HT-29 (cell line): ENCODE results near the gene SH2D6. TPM values are rescaled to one million over a fixed set of nuclear protein-coding genes. Genes with fewer than 3 reads are reported as not detected.
A peak's percentile ranks its signal among the peaks of the same experiment; 100 is the strongest.
"Not testable (repeated sequence)": the region's sequence is repeated elsewhere in the genome, so short reads cannot be mapped to it uniquely, and the experiment has no call there.

ENCODE experiments used
- DNase-seq: peaks from one replicate; pipeline ENCODE4 v3.0.0-alpha.2; 2015; ENCODE audit warnings: low spot score
- total RNA-seq: library from RNA; depleted of rRNA; stranded (reverse); fragments of >200 nt; shearing (Covaris generic); gene quantifications from 2 replicates; pipeline ENCODE4 v1.2.3, GENCODE V29; 2014

The SH2D6 gene
- total RNA-seq, 1 experiment from 2014 or later = 0.08 TPM

DNA sequence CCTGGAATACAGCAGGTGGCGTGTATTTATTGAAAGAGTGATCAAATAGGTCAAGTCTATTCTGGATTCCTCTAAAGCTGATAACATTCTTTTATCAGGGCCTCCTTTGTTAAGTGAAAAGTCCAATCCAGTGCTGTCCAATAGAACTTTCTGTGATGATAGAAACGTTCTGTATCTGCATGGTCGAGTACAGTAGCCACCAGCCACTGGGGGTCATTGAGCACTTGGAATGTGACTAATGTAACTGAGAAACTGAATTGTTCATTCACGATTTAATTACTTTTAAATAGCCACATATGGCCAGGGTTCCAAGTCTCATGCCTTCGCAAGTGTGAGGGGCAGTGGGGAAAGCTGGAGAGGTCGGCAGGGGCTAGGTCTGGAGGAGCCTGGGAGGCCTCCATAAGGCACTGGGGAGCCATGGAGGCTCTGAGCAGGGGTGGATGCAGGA, 20.5 kb downstream of the SH2D6 start:
- no peak for DNase-seq

DNA sequence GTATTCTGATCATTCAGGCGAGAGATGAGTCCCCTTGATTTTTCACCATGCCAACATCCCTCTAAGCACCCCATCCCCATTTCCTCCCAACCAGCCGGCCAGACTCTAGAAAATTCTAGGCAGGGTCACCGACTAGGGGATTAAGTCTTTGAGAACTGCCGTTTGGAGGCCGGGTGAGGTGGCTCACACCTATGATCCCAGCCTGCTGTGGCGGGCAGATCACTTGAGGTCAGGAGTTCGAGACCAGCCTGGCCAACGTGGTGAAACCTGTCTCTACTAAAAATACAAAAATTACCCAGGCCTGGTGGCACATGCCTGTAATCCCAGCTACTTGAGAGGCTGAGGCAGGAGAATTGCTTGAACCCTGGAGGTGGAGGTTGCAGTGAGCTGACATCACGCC, 21.1 kb downstream of the SH2D6 start:
- DNase-seq = not testable (repeated sequence)

- DNase-seq = no peak
These were observed 21.5 kb downstream of the SH2D6 start for GRCh38 chr2:85439986-85440385.

GRCh38 chr2:85440729-85441128, 22.2 kb downstream of the SH2D6 start:
- no peak for DNase-seq

DNA sequence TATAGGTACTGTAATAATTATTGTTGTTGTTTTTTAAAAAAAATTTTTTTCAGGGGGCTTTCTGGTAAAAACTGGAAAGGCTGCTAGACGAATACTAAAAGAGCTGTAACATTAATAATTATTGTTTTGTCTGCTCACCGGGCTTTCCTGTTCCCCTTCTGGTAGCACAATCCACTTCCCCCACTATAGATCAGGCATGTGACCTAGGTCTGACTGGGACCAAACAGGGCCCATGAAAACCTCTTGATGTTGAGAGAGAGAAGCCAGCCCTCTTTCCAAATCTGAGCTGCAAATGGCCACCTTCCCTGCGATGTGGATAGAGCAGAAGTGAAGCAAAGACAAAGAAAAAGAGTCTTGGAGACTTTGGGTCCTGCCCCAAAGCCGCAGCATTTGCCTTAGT, 23.4 kb downstream of the SH2D6 start:
- DNase-seq = no peak

DNA sequence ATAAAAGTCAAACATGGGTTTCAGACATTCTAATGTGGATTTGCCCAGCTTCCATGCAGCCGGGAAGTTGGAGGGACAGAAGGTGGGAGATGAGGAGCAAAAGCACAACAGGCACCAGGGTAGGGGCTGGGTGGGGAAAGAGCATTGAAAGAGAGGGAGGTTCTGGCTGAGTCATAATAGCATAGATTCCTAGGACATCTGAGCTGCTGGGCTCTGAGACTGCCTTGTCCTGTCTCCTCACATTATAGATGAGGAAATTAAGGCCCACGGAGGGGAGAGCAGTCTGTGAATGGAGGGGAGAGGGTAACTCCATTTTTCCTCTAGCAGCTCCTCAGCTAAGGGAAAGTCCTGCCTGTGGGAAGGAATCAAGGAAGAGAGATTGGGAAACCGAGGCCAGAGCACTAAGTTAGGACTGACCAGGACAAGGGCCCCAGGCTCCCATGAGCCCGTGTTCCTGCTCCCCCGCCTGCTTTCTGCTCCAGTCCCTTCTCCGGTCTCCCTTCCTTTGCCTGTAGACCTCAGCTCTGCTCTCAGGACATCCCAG, 26.2 kb downstream of the SH2D6 start:
- DNase-seq = no peak

DNA sequence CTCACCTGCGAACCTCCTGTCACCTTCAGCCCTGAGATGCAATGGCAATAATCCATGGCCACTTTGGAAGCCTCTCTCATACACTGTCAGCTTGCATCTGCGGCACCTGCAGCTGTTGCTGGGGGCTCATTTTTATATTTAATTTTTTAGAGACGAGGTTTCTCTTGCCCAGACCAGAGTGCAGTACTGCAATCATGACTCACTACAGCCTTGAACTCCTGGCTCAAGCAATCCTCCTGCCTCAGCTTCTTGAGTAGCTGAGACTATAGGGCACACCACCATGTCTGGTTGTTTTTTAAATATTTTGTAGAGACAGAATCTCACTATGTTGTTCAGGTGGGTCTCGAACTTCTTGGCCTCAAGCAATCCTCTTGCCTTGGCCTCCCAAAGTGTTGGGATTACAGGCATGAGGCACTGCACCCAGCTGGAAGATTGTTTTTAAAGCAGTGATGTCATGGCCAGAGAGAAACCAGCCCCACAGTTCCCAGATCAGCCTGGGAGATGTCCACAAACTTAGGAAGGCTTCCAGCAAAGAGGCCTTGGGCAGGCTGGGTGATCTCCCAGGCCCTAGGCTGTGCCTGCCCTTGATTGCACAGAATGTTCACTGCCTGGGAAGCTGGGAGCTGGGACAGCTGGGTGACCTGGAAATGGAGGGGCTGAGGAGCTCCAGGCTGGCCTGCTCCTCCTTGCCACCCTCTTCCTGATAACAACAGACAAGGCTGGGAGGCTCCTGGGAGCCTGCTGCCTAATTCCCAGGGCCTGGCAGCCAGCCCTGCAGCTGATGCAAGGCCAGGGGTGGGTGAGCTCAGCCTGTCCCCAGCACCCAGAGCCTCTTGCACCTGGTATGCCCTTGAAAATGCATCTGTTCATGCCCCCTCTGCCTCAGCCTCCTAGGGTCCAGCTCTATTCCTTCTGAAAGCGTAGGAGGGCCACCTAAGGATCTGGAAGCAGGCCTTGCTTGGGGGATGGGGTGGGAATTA, 27.1 kb downstream of the SH2D6 start:
- no peak for DNase-seq

- DNase-seq = no peak
These were observed 28.0 kb downstream of the SH2D6 start for GRCh38 chr2:85446296-85447221.

GRCh38 chr2:85447222-85447585, 28.7 kb downstream of the SH2D6 start:
- DNase-seq = no peak

DNA sequence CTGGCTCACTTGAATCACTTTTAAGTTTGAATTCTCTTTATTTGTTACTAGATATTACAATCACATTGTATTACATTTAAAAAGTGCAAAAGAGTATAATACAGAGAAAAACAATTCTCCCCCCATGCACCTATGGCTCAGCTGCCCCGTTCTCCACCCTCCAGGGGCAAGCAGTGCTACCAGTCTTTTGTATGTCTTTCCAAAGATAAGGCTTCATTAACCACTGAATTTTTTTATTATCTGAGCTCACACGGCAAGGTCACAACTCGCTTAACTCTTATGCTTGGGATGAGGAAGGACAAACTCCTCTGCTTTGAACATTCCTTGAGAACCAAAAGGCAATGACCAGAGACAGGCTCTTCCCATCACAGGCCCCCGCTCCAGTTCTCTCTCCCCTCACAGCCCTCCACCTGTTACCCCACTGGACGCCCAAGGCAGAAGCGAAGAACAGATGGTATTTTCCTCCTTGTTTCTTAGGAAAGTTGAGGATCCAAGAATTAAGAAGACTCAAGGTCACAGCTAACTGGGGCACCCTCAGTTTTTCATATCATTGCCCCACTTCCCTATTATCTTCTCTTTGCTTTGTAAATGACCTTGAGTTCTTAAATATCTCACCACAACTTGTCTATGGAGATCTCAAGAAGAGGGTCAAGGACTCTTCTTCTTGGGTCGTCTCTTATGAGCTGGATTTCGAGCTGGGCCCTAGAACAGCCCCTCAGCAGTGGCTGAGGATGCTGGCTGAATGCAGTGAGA, 30.1 kb downstream of the SH2D6 start:
- DNase-seq = no peak

DNA sequence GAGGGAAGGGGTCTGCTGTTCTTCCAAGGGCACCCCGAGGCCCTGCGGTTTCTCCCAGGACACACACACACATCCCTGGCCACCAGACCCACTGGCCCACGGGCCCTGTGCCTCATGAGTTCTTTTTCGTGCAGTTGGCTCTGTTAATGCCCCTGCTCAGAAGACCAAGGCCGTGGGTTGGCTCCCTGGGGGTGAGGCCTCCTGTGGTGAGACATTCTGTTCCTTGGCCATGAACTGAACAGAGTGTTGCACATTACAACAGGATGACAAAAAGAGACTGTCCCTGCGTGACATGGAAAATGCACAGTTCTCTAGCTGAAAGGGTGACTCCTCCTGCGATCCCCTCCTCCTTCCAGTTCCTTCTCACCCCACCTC, 30.7 kb downstream of the SH2D6 start:
- DNase-seq = no peak

GRCh38 chr2:85452237-85452636, 33.7 kb downstream of the SH2D6 start:
- no peak for DNase-seq

- DNase-seq = no peak
These were observed 35.1 kb downstream of the SH2D6 start for GRCh38 chr2:85453571-85453970.

GRCh38 chr2:85455552-85456090, 37.1 kb downstream of the SH2D6 start:
- DNase-seq = no peak

DNA sequence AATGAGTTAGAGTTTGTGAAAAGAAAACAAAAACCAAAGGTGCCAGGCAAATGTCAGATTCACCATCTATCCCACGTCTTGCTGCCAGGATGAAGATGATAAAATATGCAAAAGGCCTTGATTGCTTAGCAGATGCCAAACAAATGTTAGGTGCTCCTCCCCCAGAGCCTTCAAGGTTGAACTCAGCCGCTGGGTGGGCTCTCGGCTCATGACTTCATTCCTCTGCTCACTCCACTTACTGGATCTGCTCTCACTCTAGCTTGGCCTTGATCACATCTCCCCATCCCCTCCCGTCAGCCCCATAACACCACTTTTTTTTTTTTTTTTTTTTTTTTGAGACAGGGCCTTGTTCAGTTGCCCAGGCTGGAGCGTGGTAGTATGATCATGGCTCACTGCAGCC, 38.5 kb downstream of the SH2D6 start:
- DNase-seq = no peak

DNA sequence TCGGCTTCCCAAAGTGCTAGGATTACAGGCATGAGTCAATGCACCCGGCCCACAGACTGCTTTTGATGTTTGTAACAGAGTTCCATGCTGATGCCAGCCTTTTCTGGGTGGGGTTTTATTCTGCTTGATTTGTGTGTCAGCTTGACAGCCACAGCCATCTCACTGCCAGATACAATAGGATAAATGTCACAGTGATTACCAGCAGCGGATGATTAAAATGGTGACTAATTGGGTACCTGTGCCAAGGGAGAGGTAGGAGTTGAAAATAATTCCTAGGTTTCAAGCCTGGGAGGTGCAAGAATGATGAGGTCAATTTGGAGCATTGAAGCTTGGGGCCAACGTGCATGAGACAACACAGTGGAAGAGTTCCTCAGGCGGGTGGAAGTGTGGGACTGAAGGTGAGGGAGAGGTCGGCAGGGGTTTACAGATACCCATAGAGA, 39.4 kb downstream of the SH2D6 start:
- DNase-seq = peak; percentile 69

GRCh38 chr2:85458601-85459563, 40.4 kb downstream of the SH2D6 start:
- no peak for DNase-seq

- DNase-seq = no peak
These were observed 41.3 kb downstream of the SH2D6 start for GRCh38 chr2:85459771-85460170.

- DNase-seq = no peak
These were observed 43.8 kb downstream of the SH2D6 start for GRCh38 chr2:85462322-85462721.
